ENCODE results near the gene PERM1.
A peak's percentile ranks its signal among the peaks of the same experiment; 100 is the strongest.
"Not testable (repeated sequence)": the region's sequence is repeated elsewhere in the genome, so short reads cannot be mapped to it uniquely, and the experiment has no call there.

PERM1 gene

DNA sequence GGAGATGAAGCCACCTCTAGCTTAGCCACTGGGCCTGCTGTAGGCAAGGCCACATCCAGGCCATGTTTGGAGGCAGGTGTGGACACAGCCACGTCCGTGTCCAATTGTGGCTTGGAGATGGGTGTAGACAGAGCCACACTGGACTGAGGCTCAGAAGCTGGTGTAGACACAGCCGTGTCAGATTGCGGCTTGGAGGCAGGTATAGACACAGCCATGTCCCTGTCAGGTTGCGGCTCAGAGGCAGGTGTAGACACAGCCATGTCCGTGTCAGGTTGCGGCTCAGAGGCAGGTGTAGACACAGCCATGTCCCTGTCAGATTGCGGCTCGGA is 2.2 kb downstream of the PERM1 start:
- DNase-seq (ENCODE audit: low read depth) = no peak
- TF ChIP-seq, protein P1, sequence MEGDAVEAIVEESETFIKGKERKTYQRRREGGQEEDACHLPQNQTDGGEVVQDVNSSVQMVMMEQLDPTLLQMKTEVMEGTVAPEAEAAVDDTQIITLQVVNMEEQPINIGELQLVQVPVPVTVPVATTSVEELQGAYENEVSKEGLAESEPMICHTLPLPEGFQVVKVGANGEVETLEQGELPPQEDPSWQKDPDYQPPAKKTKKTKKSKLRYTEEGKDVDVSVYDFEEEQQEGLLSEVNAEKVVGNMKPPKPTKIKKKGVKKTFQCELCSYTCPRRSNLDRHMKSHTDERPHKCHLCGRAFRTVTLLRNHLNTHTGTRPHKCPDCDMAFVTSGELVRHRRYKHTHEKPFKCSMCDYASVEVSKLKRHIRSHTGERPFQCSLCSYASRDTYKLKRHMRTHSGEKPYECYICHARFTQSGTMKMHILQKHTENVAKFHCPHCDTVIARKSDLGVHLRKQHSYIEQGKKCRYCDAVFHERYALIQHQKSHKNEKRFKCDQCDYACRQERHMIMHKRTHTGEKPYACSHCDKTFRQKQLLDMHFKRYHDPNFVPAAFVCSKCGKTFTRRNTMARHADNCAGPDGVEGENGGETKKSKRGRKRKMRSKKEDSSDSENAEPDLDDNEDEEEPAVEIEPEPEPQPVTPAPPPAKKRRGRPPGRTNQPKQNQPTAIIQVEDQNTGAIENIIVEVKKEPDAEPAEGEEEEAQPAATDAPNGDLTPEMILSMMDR (IDR thresholded peaks at IDR 0.05; ENCODE audit: low read depth, low read length, missing control alignments) = no peak
- in situ Hi-C loops (cut with HindIII; ENCODE audit: low sequenced_read_pairs) = no loop called here
- H3K4me3 ChIP-seq (ENCODE audit: low read depth, low read length) = no peak overlapping the region

DNA sequence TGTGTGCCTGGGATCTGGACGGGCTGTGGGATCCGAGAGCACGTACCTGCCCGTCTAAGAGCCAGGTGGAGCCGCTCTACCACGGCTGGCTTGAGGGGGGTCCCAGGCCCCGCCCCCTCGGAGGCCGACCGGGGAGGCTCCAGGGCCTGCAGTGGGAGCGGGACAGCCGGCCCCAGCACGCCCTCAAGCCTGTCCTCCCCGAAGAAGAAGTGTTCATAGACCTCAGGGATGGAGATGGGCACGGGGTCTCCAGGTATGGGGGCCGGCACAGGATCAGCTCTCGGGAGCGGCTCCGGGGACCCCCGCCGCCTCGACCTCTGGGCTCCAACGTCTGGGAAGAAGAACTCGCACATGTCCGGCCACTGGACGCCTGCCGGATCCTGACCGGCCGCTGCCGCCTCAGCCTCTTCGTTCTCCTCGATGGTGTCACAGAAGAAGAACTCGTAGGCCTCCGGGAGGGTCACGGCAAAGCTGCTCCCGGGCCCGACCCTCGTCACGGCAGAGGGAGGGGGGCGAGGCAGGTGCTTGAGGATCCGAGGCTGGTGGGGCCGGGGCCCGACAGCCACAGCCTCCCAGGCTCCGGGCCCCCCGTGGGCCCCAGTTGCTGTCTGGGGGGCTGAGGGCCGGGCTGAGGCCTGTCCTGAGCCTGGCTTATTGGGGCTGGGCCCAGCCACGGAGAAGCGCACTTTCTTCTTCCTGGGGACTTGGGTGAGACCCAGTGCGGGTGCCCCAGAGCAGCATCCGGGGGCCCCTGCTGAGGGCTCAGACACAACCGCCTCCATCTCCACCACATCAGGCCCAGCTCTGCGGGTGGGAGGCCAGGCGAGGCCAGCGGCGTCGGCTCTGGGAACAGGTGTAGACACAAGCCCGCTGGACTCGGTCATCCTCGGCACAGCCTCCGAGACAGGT is 2.8 kb downstream of the PERM1 start:
- in situ Hi-C loops (cut with HindIII; ENCODE audit: low sequenced_read_pairs) = no loop called here
- TF ChIP-seq, protein P1 (IDR thresholded peaks at IDR 0.05; ENCODE audit: low read depth, low read length, missing control alignments) = no peak
- H3K4me3 ChIP-seq (ENCODE audit: low read depth, low read length) = no peak overlapping the region
- DNase-seq (ENCODE audit: low read depth) = no peak

DNA sequence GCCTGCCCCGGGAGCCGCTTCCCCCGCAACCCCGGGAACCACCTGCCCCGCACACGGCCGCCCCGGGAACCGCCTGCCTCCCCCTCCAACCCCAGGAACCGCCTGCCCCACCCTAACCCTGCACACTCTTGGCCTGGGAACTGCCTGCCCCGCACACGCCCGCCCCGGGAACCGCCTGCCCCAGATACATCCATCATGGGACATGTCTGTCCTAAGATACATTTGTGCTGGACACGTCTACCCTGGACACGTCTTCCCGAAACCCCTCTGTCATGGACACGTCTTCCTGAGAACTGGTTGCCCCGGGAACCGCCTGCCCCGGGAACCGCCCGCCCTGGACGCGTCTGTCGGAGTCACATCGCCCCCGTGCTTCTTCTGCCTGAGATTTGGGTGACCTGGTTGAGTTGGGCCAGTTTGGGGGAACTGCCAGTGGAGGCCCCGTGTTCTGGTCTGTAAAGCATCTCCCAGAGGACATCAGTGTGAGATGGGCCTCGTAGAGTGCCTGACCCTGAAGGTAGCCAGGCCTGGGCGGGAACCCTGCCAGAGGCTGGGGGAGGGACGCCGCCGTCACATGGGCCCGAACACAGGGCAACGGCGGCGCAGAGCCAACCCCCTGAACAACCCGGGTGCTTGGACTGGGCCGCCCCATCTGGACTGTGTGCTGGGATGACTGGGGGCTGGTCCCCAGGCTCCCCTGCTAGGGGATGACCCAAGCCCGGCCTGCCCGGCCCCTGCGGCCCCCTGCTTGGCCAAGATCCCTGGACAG is 3.6 kb downstream of the PERM1 start:
- TF ChIP-seq, protein P1 (IDR thresholded peaks at IDR 0.05; ENCODE audit: low read depth, low read length, missing control alignments) = no peak
- DNase-seq (ENCODE audit: low read depth) = no peak
- no peak overlapping the region for H3K4me3 ChIP-seq (ENCODE audit: low read depth, low read length)
- in situ Hi-C loops (cut with HindIII; ENCODE audit: low sequenced_read_pairs) = no loop called here

DNA sequence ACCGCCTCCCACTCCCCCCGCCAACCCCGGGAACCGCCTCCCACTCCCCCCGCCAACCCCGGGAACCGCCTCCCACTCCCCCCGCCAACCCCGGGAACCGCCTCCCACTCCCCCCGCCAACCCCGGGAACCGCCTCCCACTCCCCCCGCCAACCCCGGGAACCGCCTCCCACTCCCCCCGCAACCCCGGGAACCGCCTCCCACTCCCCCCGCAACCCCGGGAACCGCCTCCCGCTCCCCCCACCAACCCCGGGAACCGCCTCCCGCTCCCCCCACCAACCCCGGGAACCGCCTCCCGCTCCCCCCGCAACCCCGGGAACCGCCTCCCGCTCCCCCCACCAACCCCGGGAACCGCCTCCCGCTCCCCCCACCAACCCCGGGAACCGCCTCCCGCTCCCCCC is 5.1 kb downstream of the PERM1 start:
- in situ Hi-C loops (cut with HindIII; ENCODE audit: low sequenced_read_pairs); DNase-seq (ENCODE audit: low read depth); H3K4me3 ChIP-seq (ENCODE audit: low read depth, low read length): not testable (repeated sequence)

DNA sequence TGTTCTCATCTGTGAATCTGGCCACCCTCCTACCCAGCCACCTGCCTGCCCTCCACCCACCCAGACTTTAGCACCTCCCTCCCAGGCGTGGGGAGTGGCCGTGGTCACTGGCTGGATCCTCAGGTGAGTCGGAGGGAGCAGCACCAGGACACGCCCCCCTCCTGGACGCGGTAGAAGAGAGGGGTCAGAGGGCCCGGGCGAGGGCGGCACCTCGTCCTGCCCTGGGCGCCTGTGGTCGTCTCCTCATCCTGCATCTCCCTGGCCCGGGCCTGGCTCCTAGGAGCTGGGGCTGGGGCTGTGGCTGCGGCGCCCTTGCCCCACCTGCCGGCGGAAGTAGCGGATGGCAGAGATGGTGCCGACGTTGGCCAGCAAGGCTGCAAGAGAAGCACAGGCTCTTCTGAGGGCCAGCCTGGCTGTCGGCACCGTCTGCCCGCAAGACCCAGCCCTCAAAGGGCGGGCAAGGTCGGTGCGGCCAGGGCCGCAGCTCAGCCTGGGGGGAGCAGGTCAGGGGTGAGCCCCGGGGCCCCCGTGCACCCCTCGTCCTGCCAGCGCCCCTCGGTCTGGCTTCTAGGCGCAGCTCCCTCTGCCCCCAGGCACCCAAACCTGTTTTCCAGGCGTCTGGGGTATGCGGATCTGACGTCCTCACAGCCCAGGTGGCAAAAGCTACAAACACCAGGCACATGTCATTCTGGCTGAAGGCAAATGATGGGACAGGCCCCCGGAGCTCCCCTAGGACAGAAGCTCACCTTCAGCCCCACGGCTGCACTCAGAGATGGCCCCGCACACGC is 5.8 kb downstream of the PERM1 start:
- H3K4me3 ChIP-seq (ENCODE audit: low read depth, low read length) = no peak overlapping the region
- TF ChIP-seq, protein P1 (IDR thresholded peaks at IDR 0.05; ENCODE audit: low read depth, low read length, missing control alignments) = peak; percentile 52
- DNase-seq (ENCODE audit: low read depth) = no peak
- in situ Hi-C loops (cut with HindIII; ENCODE audit: low sequenced_read_pairs) = no loop called here

DNA sequence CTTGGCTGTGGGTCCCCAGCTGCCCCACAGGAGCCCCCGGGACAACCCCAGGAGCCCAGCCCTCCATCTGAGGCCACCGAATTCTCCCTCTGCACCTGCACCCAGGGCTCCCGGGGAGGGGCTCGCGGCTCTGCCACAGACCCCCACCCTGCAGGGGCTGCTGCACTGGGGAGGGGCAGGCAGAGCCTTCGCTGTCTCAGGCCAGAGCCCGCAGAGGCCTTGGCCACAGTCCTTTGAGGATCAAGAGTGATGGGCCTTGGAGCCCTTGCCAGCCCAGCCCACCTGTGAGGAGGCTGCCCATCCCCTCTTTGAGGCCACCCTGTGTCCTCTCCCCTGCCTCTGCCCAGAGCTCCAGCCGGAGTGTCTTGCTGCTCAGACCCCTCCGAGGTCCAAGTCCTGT is 6.5 kb downstream of the PERM1 start:
- H3K4me3 ChIP-seq (ENCODE audit: low read depth, low read length) = no peak overlapping the region
- TF ChIP-seq, protein P1 (IDR thresholded peaks at IDR 0.05; ENCODE audit: low read depth, low read length, missing control alignments) = no peak
- DNase-seq (ENCODE audit: low read depth) = no peak
- in situ Hi-C loops (cut with HindIII; ENCODE audit: low sequenced_read_pairs) = no loop called here

Data from astrocyte of the cerebellum (primary cell).